OCI-LY3 (cell line): Measurements from ENCODE around the gene UBA6.

Experiments used
- CTCF ChIP-seq: fragments of 200-600, 300-600 bp; sonication (generic); IDR thresholded peaks from 2 replicates; pipeline ENCODE4 v1.5.1; 2014; ENCODE audit warnings: antibody characterized with exemption, low read length, low read depth
- EZH2phosphoT487 ChIP-seq: fragments of 200-600 bp; shearing (Covaris generic); IDR thresholded peaks from 2 replicates; pipeline ENCODE4 v1.6.1; 2018; ENCODE audit warnings: antibody characterized with exemption, mixed run types, low read depth

- TF ChIP-seq CTCF (no peak), EZH2phosphoT487 (no peak)
These were observed 119.0 kb downstream of the UBA6 start for GRCh38 chr4:67581913-67582312.
